SK-N-SH treated with all-trans-retinoic acid at 6 μM for 48 hours (cell line): Measurements from ENCODE around the gene FOSL2.

Source experiments
- ATAC-seq: fragments of 200-7000 bp; cut with Tn5 transposase; 3 replicates; pipeline ENCODE4 v1.9.1; 2020; ENCODE audit warnings: mild to moderate bottlenecking, moderate library complexity
- ARNTL ChIP-seq: fragments of 450-650 bp; formaldehyde crosslinking; IDR thresholded peaks from 2 replicates; pipeline ENCODE4 v1.5.0; 2020; ENCODE audit warnings: low read depth, mild to moderate bottlenecking, moderate library complexity, borderline replicate concordance
- BACH2 ChIP-seq: fragments of 250-450 bp; sonication (Bioruptor Pico); IDR thresholded peaks from 2 replicates; pipeline ENCODE4 v1.9.0; 2021; ENCODE audit warnings: mild to moderate bottlenecking, borderline replicate concordance
- CSDC2 ChIP-seq: fragments of 250-450 bp; sonication (Bioruptor Pico); IDR thresholded peaks from 2 replicates; pipeline ENCODE4 v1.5.0; 2020; ENCODE audit warnings: mild to moderate bottlenecking, moderate library complexity
- ESRRG ChIP-seq: fragments of 250-450 bp; sonication (Bioruptor Pico); IDR thresholded peaks from 2 replicates; pipeline ENCODE4 v1.6.1; 2021; ENCODE audit warnings: mild to moderate bottlenecking
- GLIS3 ChIP-seq: fragments of 250-450 bp; sonication (Bioruptor Pico); IDR thresholded peaks from 2 replicates; pipeline ENCODE4 v1.5.0; 2020; ENCODE audit warnings: mild to moderate bottlenecking, moderate library complexity
- ISL1 ChIP-seq: fragments of 250-450 bp; sonication (Bioruptor Pico); IDR thresholded peaks from 2 replicates; pipeline ENCODE4 v2.1.2; 2022; ENCODE audit warnings: mild to moderate bottlenecking, moderate library complexity
- OSR1 ChIP-seq: fragments of 250-450 bp; sonication (Bioruptor Pico); IDR thresholded peaks from 2 replicates; pipeline ENCODE4 v1.8.0; 2022; ENCODE audit warnings: moderate library complexity, mild to moderate bottlenecking, inconsistent platforms
- PPARA ChIP-seq: fragments of 250-450 bp; sonication (Bioruptor Pico); IDR thresholded peaks from 2 replicates; pipeline ENCODE4 v1.5.0; 2020; ENCODE audit warnings: mild to moderate bottlenecking, borderline replicate concordance
- RARB ChIP-seq: fragments of 250-450 bp; sonication (Bioruptor Pico); IDR thresholded peaks from 2 replicates; pipeline ENCODE4 v1.8.0; 2021; ENCODE audit warnings: mild to moderate bottlenecking, moderate library complexity
- SNAI2 ChIP-seq: fragments of 250-450 bp; sonication (Bioruptor Pico); IDR thresholded peaks from 2 replicates; pipeline ENCODE4 v1.5.0; 2020; ENCODE audit warnings: mild to moderate bottlenecking, moderate library complexity
- TCF4 ChIP-seq: fragments of 250-450 bp; sonication (Bioruptor Pico); IDR thresholded peaks from 2 replicates; pipeline ENCODE4 v1.8.0; 2021; ENCODE audit warnings: mild to moderate bottlenecking, moderate library complexity, borderline replicate concordance
- TOX ChIP-seq: fragments of 250-450 bp; sonication (Bioruptor Pico); IDR thresholded peaks from 2 replicates; pipeline ENCODE4 v1.8.0; 2021; ENCODE audit warnings: mild to moderate bottlenecking, moderate library complexity, borderline replicate concordance
- ZC3H10 ChIP-seq: fragments of 250-450 bp; sonication (Bioruptor Pico); IDR thresholded peaks from 2 replicates; pipeline ENCODE4 v1.5.1; 2021; ENCODE audit warnings: mild to moderate bottlenecking, moderate library complexity
- ZFP3 ChIP-seq: fragments of 250-450 bp; sonication (Bioruptor Pico); IDR thresholded peaks from 2 replicates; pipeline ENCODE4 v1.5.0; 2020; ENCODE audit warnings: mild to moderate bottlenecking, moderate library complexity
- ZFP30 ChIP-seq: fragments of 450-650 bp; formaldehyde crosslinking; IDR thresholded peaks from 2 replicates; pipeline ENCODE4 v1.5.0; 2022; ENCODE audit warnings: mild to moderate bottlenecking, moderate library complexity
- ZNF565 ChIP-seq: fragments of 450-650 bp; formaldehyde crosslinking; conservative IDR thresholded peaks from 2 replicates; pipeline ENCODE4 v1.5.0; 2020; ENCODE audit warnings: low read depth, mild to moderate bottlenecking, moderate library complexity
- ZNF8 ChIP-seq: fragments of 450-650 bp; formaldehyde crosslinking; IDR thresholded peaks from 2 replicates; pipeline ENCODE4 v1.5.0; 2020; ENCODE audit warnings: mild to moderate bottlenecking, moderate library complexity
- TF ChIP-seq, protein P1 (sequence below): fragments of 250-450 bp; sonication (Bioruptor Pico); IDR thresholded peaks from 2 replicates; pipeline ENCODE4 v1.5.1; 2021; ENCODE audit warnings: mild to moderate bottlenecking, moderate library complexity
- TF ChIP-seq, protein P2 (sequence below): fragments of 250-450 bp; sonication (Bioruptor Pico); IDR thresholded peaks from 2 replicates; pipeline ENCODE4 v1.8.0; 2021; ENCODE audit warnings: low read depth, mild to moderate bottlenecking, moderate library complexity, borderline replicate concordance
- TF ChIP-seq, protein P3 (sequence below): fragments of 250-450 bp; sonication (Bioruptor Pico); IDR thresholded peaks from 2 replicates; pipeline ENCODE4 v1.5.1; 2020; ENCODE audit warnings: low read depth, mild to moderate bottlenecking, moderate library complexity
- TF ChIP-seq, protein P4 (sequence below): fragments of 250-450 bp; sonication (Bioruptor Pico); IDR thresholded peaks from 2 replicates; pipeline ENCODE4 v1.5.0; 2020; ENCODE audit warnings: mild to moderate bottlenecking, moderate library complexity

FOSL2 gene

DNA sequence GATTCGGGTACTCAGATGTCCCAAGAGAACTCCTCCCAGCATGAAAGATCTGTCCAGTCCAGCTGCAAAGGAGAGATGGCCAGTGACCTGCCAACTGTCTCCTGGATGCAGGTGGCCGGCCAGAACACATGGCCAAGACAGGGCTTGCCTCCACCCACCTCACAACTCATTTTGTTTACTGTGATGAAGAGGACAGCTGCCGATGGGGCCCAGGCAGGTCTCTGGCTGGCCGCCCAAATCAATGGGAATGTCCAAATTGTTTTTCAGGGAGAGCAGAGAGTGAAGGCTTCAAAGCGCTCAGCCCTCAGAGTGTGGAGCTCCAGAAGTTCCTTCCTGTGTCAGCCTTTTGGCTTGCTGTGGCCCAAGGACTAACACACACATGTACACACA is 41.9 kb downstream of the FOSL2 start:
- ATAC-seq: no peak
- TF ChIP-seq SNAI2 (CRISPR knock-in tag): no peak
- no peak for TF ChIP-seq ZFP30
- TF ChIP-seq ESRRG (CRISPR knock-in tag): no peak
- no peak for TF ChIP-seq ZNF565 (CRISPR knock-in tag)
- no peak for TF ChIP-seq ZFP3
- no peak for TF ChIP-seq ISL1 (CRISPR knock-in tag)
- TF ChIP-seq TOX (CRISPR knock-in tag): no peak
- TF ChIP-seq TCF4 (CRISPR knock-in tag): no peak
- TF ChIP-seq, protein P1, sequence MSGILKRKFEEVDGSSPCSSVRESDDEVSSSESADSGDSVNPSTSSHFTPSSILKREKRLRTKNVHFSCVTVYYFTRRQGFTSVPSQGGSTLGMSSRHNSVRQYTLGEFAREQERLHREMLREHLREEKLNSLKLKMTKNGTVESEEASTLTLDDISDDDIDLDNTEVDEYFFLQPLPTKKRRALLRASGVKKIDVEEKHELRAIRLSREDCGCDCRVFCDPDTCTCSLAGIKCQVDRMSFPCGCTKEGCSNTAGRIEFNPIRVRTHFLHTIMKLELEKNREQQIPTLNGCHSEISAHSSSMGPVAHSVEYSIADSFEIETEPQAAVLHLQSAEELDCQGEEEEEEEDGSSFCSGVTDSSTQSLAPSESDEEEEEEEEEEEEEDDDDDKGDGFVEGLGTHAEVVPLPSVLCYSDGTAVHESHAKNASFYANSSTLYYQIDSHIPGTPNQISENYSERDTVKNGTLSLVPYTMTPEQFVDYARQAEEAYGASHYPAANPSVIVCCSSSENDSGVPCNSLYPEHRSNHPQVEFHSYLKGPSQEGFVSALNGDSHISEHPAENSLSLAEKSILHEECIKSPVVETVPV (CRISPR knock-in tag): no peak
- TF ChIP-seq PPARA (CRISPR knock-in tag): no peak
- TF ChIP-seq, protein P2, sequence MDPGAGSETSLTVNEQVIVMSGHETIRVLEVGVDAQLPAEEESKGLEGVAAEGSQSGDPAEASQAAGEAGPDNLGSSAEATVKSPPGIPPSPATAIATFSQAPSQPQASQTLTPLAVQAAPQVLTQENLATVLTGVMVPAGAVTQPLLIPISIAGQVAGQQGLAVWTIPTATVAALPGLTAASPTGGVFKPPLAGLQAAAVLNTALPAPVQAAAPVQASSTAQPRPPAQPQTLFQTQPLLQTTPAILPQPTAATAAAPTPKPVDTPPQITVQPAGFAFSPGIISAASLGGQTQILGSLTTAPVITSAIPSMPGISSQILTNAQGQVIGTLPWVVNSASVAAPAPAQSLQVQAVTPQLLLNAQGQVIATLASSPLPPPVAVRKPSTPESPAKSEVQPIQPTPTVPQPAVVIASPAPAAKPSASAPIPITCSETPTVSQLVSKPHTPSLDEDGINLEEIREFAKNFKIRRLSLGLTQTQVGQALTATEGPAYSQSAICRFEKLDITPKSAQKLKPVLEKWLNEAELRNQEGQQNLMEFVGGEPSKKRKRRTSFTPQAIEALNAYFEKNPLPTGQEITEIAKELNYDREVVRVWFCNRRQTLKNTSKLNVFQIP (CRISPR knock-in tag): no peak
- TF ChIP-seq, protein P3, sequence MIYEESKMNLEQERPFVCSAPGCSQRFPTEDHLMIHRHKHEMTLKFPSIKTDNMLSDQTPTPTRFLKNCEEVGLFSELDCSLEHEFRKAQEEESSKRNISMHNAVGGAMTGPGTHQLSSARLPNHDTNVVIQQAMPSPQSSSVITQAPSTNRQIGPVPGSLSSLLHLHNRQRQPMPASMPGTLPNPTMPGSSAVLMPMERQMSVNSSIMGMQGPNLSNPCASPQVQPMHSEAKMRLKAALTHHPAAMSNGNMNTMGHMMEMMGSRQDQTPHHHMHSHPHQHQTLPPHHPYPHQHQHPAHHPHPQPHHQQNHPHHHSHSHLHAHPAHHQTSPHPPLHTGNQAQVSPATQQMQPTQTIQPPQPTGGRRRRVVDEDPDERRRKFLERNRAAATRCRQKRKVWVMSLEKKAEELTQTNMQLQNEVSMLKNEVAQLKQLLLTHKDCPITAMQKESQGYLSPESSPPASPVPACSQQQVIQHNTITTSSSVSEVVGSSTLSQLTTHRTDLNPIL (CRISPR knock-in tag): no peak
- TF ChIP-seq ARNTL: no peak
- TF ChIP-seq, all 23 proteins: peak for 0

DNA sequence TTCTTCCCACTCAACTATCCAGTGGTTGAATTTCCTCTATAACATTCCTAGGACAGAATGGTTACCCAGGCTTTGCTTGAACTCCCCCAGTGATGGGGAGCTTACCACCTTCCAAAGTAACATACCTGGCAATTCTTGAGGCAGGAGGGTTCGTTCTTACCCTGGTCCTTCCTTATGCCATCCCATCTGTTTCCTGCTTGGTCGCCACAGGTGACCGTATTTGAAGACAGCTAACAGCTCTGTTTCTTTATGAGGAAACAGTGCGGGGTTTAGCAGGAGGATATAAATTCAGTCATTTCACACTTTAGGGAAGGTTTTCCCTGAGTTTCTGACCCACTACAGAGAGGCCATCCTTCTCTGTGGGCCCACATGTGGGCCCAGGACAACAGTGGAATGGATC is 42.6 kb downstream of the FOSL2 start:
- TF ChIP-seq OSR1 (CRISPR knock-in tag): no peak
- no peak for TF ChIP-seq TCF4 (CRISPR knock-in tag)
- no peak for TF ChIP-seq ZC3H10 (CRISPR knock-in tag)
- no peak for TF ChIP-seq ZFP30
- TF ChIP-seq, protein P1 (CRISPR knock-in tag): no peak
- no peak for TF ChIP-seq ARNTL
- TF ChIP-seq ZFP3: no peak
- no peak for TF ChIP-seq ESRRG (CRISPR knock-in tag)
- TF ChIP-seq, protein P2 (CRISPR knock-in tag): no peak
- TF ChIP-seq ZNF8 (CRISPR knock-in tag): no peak
- TF ChIP-seq ZNF565 (CRISPR knock-in tag): no peak
- no peak for TF ChIP-seq SNAI2 (CRISPR knock-in tag)
- TF ChIP-seq CSDC2 (CRISPR knock-in tag): no peak
- TF ChIP-seq BACH2 (CRISPR knock-in tag): no peak
- ATAC-seq: no peak

DNA sequence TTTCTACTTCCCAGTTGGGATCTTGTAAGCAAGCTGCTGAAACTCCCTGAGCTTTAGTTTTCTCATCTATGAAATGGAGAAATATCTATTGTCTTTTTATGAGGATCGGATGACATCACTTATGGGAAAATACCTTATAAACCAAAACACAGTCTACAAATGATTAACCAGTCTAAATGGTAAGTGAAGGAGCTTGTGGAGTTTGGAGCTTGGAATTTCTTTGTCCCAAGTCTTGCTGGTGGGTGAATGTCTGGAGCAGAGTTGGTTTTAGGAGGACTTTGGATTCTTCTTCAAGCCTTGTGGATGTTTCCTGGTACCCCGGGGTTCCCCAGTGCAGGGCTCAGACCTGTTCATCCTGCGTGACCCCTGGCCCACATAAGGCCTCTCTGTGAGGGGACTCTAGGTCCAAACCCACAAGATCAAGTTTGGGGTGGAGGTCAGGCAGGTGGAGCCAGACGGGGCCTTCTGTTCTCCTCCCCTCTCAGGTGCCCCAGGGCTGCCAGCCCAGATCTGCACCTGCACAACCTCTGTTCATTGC is 43.2 kb downstream of the FOSL2 start:
- TF ChIP-seq GLIS3 (CRISPR knock-in tag) (no peak), RARB (CRISPR knock-in tag) (no peak), ESRRG (CRISPR knock-in tag) (no peak), CSDC2 (CRISPR knock-in tag) (no peak), ISL1 (CRISPR knock-in tag) (no peak)
- TF ChIP-seq, protein P4, sequence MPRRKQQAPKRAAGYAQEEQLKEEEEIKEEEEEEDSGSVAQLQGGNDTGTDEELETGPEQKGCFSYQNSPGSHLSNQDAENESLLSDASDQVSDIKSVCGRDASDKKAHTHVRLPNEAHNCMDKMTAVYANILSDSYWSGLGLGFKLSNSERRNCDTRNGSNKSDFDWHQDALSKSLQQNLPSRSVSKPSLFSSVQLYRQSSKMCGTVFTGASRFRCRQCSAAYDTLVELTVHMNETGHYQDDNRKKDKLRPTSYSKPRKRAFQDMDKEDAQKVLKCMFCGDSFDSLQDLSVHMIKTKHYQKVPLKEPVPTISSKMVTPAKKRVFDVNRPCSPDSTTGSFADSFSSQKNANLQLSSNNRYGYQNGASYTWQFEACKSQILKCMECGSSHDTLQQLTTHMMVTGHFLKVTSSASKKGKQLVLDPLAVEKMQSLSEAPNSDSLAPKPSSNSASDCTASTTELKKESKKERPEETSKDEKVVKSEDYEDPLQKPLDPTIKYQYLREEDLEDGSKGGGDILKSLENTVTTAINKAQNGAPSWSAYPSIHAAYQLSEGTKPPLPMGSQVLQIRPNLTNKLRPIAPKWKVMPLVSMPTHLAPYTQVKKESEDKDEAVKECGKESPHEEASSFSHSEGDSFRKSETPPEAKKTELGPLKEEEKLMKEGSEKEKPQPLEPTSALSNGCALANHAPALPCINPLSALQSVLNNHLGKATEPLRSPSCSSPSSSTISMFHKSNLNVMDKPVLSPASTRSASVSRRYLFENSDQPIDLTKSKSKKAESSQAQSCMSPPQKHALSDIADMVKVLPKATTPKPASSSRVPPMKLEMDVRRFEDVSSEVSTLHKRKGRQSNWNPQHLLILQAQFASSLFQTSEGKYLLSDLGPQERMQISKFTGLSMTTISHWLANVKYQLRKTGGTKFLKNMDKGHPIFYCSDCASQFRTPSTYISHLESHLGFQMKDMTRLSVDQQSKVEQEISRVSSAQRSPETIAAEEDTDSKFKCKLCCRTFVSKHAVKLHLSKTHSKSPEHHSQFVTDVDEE (CRISPR knock-in tag): no peak
- TF ChIP-seq, protein P3 (CRISPR knock-in tag): no peak
- TF ChIP-seq, all 23 proteins: peak for 0
- no peak for ATAC-seq
